Measurements from ENCODE around the gene FGD5.

DNA sequence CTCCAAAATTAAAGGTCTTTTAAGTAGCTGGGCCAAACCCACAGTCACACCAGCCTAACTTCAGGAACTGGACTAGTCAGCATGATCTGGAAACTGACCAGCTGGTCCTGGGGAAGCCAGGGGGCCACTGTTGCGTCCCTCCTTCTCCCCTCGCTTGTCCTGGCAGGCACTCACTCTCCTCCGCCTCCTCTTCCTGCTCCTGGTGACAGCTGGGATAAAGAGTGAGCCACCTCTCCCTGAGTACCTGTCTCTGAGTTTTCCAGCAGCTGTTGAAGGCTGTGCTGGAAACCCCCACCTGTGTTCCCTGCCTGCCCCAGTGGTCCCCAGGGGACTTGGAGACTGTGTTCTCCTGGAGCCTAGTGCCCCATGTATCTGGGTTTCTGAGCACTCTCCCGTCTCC, 56.0 kb downstream of the FGD5 start:
- TF ChIP-seq EZH2 (IDR thresholded peaks at IDR 0.05; ENCODE audit: borderline replicate concordance, low read length) = no peak
- TF ChIP-seq, protein P1, sequence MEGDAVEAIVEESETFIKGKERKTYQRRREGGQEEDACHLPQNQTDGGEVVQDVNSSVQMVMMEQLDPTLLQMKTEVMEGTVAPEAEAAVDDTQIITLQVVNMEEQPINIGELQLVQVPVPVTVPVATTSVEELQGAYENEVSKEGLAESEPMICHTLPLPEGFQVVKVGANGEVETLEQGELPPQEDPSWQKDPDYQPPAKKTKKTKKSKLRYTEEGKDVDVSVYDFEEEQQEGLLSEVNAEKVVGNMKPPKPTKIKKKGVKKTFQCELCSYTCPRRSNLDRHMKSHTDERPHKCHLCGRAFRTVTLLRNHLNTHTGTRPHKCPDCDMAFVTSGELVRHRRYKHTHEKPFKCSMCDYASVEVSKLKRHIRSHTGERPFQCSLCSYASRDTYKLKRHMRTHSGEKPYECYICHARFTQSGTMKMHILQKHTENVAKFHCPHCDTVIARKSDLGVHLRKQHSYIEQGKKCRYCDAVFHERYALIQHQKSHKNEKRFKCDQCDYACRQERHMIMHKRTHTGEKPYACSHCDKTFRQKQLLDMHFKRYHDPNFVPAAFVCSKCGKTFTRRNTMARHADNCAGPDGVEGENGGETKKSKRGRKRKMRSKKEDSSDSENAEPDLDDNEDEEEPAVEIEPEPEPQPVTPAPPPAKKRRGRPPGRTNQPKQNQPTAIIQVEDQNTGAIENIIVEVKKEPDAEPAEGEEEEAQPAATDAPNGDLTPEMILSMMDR (IDR thresholded peaks at IDR 0.05; ENCODE audit: low read length) = no peak
